Measurements from ENCODE around the gene TSPAN14.

Gene TSPAN14

GRCh38 chr10:80504158-80504811, 50.2 kb downstream of the TSPAN14 start:
- TF ChIP-seq EZH2phosphoT487 (conservative IDR thresholded peaks at IDR 0.05; ENCODE audit: low read length) (no peak), CTCF (IDR thresholded peaks at IDR 0.05; ENCODE audit: insufficient read depth, low read length, poor library complexity, severe bottlenecking) (no peak)
- Histone ChIP-seq H3K4me3 (ENCODE audit: insufficient read depth, low read length, poor library complexity, severe bottlenecking) (no peak overlapping the region), H3K27me3 (ENCODE audit: low read length) (no peaks in the 10 kb centered on the region), H3K9me2 (replicated peaks; ENCODE audit: insufficient read depth, low read length) (no peaks in the 10 kb centered on the region), H3K9me3 (ENCODE audit: insufficient read depth, low read length) (no peaks in the 10 kb centered on the region), H3K27ac (ENCODE audit: low read depth, low read length) (no peak overlapping the region), H3K4me2 (ENCODE audit: low read depth, low read length, poor library complexity, severe bottlenecking) (no peak overlapping the region), H4K20me1 (ENCODE audit: low read depth, low read length) (no peaks in the 10 kb centered on the region), H3K9ac (ENCODE audit: low read length) (no peak overlapping the region), H3K79me2 (ENCODE audit: insufficient read depth, low read length) (no peaks in the 10 kb centered on the region), H2AFZ (ENCODE audit: low read depth, low read length, severe bottlenecking) (no peak overlapping the region), H3K36me3 (ENCODE audit: low read length) (no peaks in the 10 kb centered on the region), H3F3A (ENCODE audit: insufficient read depth) (no peaks in the 10 kb centered on the region)

GRCh38 chr10:80504897-80505465, 50.9 kb downstream of the TSPAN14 start:
- no peak for TF ChIP-seq EZH2phosphoT487 (conservative IDR thresholded peaks at IDR 0.05; ENCODE audit: low read length)
- no peak for TF ChIP-seq CTCF (IDR thresholded peaks at IDR 0.05; ENCODE audit: insufficient read depth, low read length, poor library complexity, severe bottlenecking)
- Histone ChIP-seq H3K36me3 (ENCODE audit: low read length) (no peaks in the 10 kb centered on the region), H3K4me2 (ENCODE audit: low read depth, low read length, poor library complexity, severe bottlenecking) (no peak overlapping the region), H3F3A (ENCODE audit: insufficient read depth) (no peaks in the 10 kb centered on the region), H3K79me2 (ENCODE audit: insufficient read depth, low read length) (no peaks in the 10 kb centered on the region), H3K27ac (ENCODE audit: low read depth, low read length) (no peak overlapping the region), H3K9me2 (replicated peaks; ENCODE audit: insufficient read depth, low read length) (no peaks in the 10 kb centered on the region), H3K9me3 (ENCODE audit: insufficient read depth, low read length) (no peaks in the 10 kb centered on the region), H3K9ac (ENCODE audit: low read length) (no peak overlapping the region), H2AFZ (ENCODE audit: low read depth, low read length, severe bottlenecking) (no peak overlapping the region), H4K20me1 (ENCODE audit: low read depth, low read length) (no peaks in the 10 kb centered on the region), H3K4me3 (ENCODE audit: insufficient read depth, low read length, poor library complexity, severe bottlenecking) (no peak overlapping the region), H3K27me3 (ENCODE audit: low read length) (no peaks in the 10 kb centered on the region)

GRCh38 chr10:80506189-80506575, 52.1 kb downstream of the TSPAN14 start:
- no peaks in the 10 kb centered on the region for H3K27me3 ChIP-seq (ENCODE audit: low read length)
- TF ChIP-seq EZH2phosphoT487 (conservative IDR thresholded peaks at IDR 0.05; ENCODE audit: low read length) (no peak), CTCF (IDR thresholded peaks at IDR 0.05; ENCODE audit: insufficient read depth, low read length, poor library complexity, severe bottlenecking) (no peak)
- no peaks in the 10 kb centered on the region for H3K9me3 ChIP-seq (ENCODE audit: insufficient read depth, low read length)
- no peaks in the 10 kb centered on the region for H3K9me2 ChIP-seq (replicated peaks; ENCODE audit: insufficient read depth, low read length)
- no peak overlapping the region for H3K4me3 ChIP-seq (ENCODE audit: insufficient read depth, low read length, poor library complexity, severe bottlenecking)
- H3K4me2 ChIP-seq (ENCODE audit: low read depth, low read length, poor library complexity, severe bottlenecking) = no peak overlapping the region
- H3K36me3 ChIP-seq (ENCODE audit: low read length) = no peaks in the 10 kb centered on the region
- no peak overlapping the region for H2AFZ ChIP-seq (ENCODE audit: low read depth, low read length, severe bottlenecking)
- H4K20me1 ChIP-seq (ENCODE audit: low read depth, low read length) = no peaks in the 10 kb centered on the region
- no peak overlapping the region for H3K9ac ChIP-seq (ENCODE audit: low read length)
- no peak overlapping the region for H3K27ac ChIP-seq (ENCODE audit: low read depth, low read length)
- no peaks in the 10 kb centered on the region for H3K79me2 ChIP-seq (ENCODE audit: insufficient read depth, low read length)
- H3F3A ChIP-seq (ENCODE audit: insufficient read depth) = no peaks in the 10 kb centered on the region
